ENCODE measurements around the gene GPAT3.
"Not testable (repeated sequence)": the region's sequence is repeated elsewhere in the genome, so short reads cannot be mapped to it uniquely, and the experiment has no call there.

Gene GPAT3

GRCh38 chr4:83618991-83619645 is 83.2 kb downstream of the GPAT3 start:
- peak; percentile 65 for DNase-seq (ENCODE audit: low read depth)
- no peak overlapping the region for H3K4me3 ChIP-seq (ENCODE audit: low read length)
- no peak for TF ChIP-seq CTCF (IDR thresholded peaks at IDR 0.05; ENCODE audit: insufficient read depth, low read depth, low read length, missing control alignments)

- not testable (repeated sequence) for DNase-seq (ENCODE audit: low read depth); H3K4me3 ChIP-seq (ENCODE audit: low read length)
These were observed 86.2 kb downstream of the GPAT3 start for GRCh38 chr4:83622127-83622526.

- no peak for TF ChIP-seq CTCF (IDR thresholded peaks at IDR 0.05; ENCODE audit: insufficient read depth, low read depth, low read length, missing control alignments)
- DNase-seq (ENCODE audit: low read depth): no peak
- H3K4me3 ChIP-seq (ENCODE audit: low read length): no peak overlapping the region
These were observed 89.9 kb downstream of the GPAT3 start for GRCh38 chr4:83625821-83626220.

GRCh38 chr4:83626245-83626836 is 90.4 kb downstream of the GPAT3 start:
- H3K4me3 ChIP-seq (ENCODE audit: low read length): no peak overlapping the region
- no peak for TF ChIP-seq CTCF (IDR thresholded peaks at IDR 0.05; ENCODE audit: insufficient read depth, low read depth, low read length, missing control alignments)
- no peak for DNase-seq (ENCODE audit: low read depth)

- TF ChIP-seq CTCF (IDR thresholded peaks at IDR 0.05; ENCODE audit: insufficient read depth, low read depth, low read length, missing control alignments): no peak
- H3K4me3 ChIP-seq (ENCODE audit: low read length): no peak overlapping the region
- peak; percentile 86 for DNase-seq (ENCODE audit: low read depth)
These were observed 94.2 kb downstream of the GPAT3 start for GRCh38 chr4:83629945-83630721.

- H3K4me3 ChIP-seq (ENCODE audit: low read length): no peak overlapping the region
- no peak for DNase-seq (ENCODE audit: low read depth)
- no peak for TF ChIP-seq CTCF (IDR thresholded peaks at IDR 0.05; ENCODE audit: insufficient read depth, low read depth, low read length, missing control alignments)
These were observed 95.2 kb downstream of the GPAT3 start for GRCh38 chr4:83631066-83631465.

- H3K4me3 ChIP-seq (ENCODE audit: low read length): no peak overlapping the region
- TF ChIP-seq CTCF (IDR thresholded peaks at IDR 0.05; ENCODE audit: insufficient read depth, low read depth, low read length, missing control alignments): no peak
- DNase-seq (ENCODE audit: low read depth): no peak
These were observed 101.0 kb downstream of the GPAT3 start for GRCh38 chr4:83636930-83637329.

Measured in epithelial cell of esophagus (primary cell).